Measurements from ENCODE around the gene NKPD1.

Gene NKPD1

GRCh38 chr19:45117671-45118070 is 43.1 kb downstream of the NKPD1 start:
- no peak for DNase-seq (ENCODE audit: low read depth)

GRCh38 chr19:45117167-45117594 is 43.6 kb downstream of the NKPD1 start:
- DNase-seq (ENCODE audit: low read depth), result peak; percentile 69

- DNase-seq (ENCODE audit: low read depth), result no peak
These were observed 44.8 kb downstream of the NKPD1 start for GRCh38 chr19:45115809-45116615.

- DNase-seq (ENCODE audit: low read depth), result no peak
These were observed 46.7 kb downstream of the NKPD1 start for GRCh38 chr19:45114116-45114515.

GRCh38 chr19:45113628-45114027 is 47.2 kb downstream of the NKPD1 start:
- no peak for DNase-seq (ENCODE audit: low read depth)

- DNase-seq (ENCODE audit: low read depth), result no peak
These were observed 48.5 kb downstream of the NKPD1 start for GRCh38 chr19:45112111-45112827.

Measured in activated T-cell treated with anti-CD3 and anti-CD28 coated beads for 48 hours (primary cell).